Cerebellar cortex (tissue), 1 donor: Measurements from ENCODE around the gene PTPRD.

Source experiments
- DNase-seq: peaks from one replicate; pipeline ENCODE4 v3.0.0-alpha.2; 2015; ENCODE audit warnings: low spot score

The PTPRD gene

GRCh38 chr9:8643896-8644295 lies 1968.9 kb downstream of the PTPRD start:
- no peak for DNase-seq

- DNase-seq, result no peak
Measured at GRCh38 chr9:8643464-8643863, 1969.3 kb downstream of the PTPRD start.

- DNase-seq, result no peak
Measured at GRCh38 chr9:8640761-8641160, 1972.0 kb downstream of the PTPRD start.

GRCh38 chr9:8637626-8638025 lies 1975.2 kb downstream of the PTPRD start:
- no peak for DNase-seq

- DNase-seq, result no peak
Measured at GRCh38 chr9:8633784-8634183, 1979.0 kb downstream of the PTPRD start.

- no peak for DNase-seq
Measured at GRCh38 chr9:8632493-8632892, 1980.3 kb downstream of the PTPRD start.

- no peak for DNase-seq
Measured at GRCh38 chr9:8628791-8629190, 1984.0 kb downstream of the PTPRD start.

GRCh38 chr9:8627976-8628679 lies 1984.7 kb downstream of the PTPRD start:
- DNase-seq, result no peak

- no peak for DNase-seq
Measured at GRCh38 chr9:8622871-8623270, 1989.9 kb downstream of the PTPRD start.

- DNase-seq, result no peak
Measured at GRCh38 chr9:8622222-8622802, 1990.5 kb downstream of the PTPRD start.

- DNase-seq, result no peak
Measured at GRCh38 chr9:8621416-8621815, 1991.4 kb downstream of the PTPRD start.

GRCh38 chr9:8616414-8616813 lies 1996.4 kb downstream of the PTPRD start:
- no peak for DNase-seq

- DNase-seq, result no peak
Measured at GRCh38 chr9:8614926-8615440, 1997.8 kb downstream of the PTPRD start.

GRCh38 chr9:8613346-8613825 lies 1999.4 kb downstream of the PTPRD start:
- peak; percentile 84 for DNase-seq

- no peak for DNase-seq
Measured at GRCh38 chr9:8611153-8611552, 2001.6 kb downstream of the PTPRD start.

- peak; percentile 51 for DNase-seq
Measured at GRCh38 chr9:8610256-8610655, 2002.5 kb downstream of the PTPRD start.

- no peak for DNase-seq
Measured at GRCh38 chr9:8605096-8605495, 2007.7 kb downstream of the PTPRD start.

- no peak for DNase-seq
Measured at GRCh38 chr9:8604201-8604600, 2008.6 kb downstream of the PTPRD start.

GRCh38 chr9:8600914-8601680 lies 2011.7 kb downstream of the PTPRD start:
- no peak for DNase-seq

GRCh38 chr9:8599937-8600336 lies 2012.9 kb downstream of the PTPRD start:
- DNase-seq, result no peak

GRCh38 chr9:8589476-8589875 lies 2023.3 kb downstream of the PTPRD start:
- peak; percentile 88 for DNase-seq

GRCh38 chr9:8585036-8585435 lies 2027.8 kb downstream of the PTPRD start:
- DNase-seq, result no peak

GRCh38 chr9:8579661-8580060 lies 2033.1 kb downstream of the PTPRD start:
- DNase-seq, result no peak
